GM18858 (cell line): Measurements from ENCODE around the gene CCDC171.

Experiments used
- ATAC-seq: cut with Tn5 transposase; IDR thresholded peaks from one replicate; pipeline ENCODE4 v1.9.1; 2021; ENCODE audit not compliant: unreplicated experiment

Gene CCDC171

DNA sequence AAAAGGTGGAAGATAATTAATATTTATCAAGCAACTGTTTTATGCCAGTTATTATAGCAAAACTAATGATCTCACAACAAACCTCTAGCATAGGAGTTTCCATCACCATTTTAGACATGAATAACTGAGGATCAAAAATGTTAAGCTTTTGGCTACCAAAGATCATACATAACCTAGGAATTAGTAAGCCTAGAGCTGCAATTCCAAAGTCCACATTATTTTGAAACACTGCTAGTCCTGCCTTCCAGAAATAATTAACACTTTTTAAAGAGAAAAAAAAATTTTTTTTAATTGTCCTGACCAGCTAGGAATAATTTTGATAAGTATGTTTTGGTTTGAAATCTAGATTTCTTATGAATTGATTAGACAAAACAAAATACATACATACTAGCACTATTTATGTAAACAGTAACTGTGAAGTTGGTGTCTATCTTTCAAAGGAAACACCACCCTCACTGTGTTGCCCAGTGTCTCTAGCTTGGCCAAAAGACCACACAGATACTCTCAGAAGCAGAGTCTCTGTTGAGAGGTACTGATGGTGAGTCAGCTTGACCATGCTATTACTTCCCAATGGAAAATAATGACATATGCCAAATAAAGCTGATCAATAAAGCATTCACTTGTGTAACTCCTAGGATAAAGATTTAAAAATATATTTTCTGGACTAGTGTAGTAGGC, 422.4 kb downstream of the CCDC171 start:
- ATAC-seq, result no peak

DNA sequence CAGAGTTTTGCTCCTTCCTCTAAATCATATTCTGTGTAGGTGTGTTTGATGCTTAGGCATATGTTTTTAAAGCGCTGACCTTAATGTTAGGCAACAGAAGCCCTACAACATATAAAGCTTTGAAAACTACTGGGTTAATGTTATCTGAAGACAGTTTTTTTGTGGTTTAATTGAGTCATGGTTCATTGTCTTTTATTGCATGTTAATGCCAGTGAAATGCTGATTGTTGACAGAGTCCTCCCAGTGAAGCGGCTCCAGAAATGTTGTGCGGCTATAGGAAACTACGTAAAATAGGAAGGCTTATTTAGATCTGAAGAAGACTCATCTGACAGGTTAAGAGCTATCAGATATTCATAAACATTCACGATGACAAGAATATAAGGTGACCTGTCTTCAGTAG, 424.6 kb downstream of the CCDC171 start:
- no peak for ATAC-seq

DNA sequence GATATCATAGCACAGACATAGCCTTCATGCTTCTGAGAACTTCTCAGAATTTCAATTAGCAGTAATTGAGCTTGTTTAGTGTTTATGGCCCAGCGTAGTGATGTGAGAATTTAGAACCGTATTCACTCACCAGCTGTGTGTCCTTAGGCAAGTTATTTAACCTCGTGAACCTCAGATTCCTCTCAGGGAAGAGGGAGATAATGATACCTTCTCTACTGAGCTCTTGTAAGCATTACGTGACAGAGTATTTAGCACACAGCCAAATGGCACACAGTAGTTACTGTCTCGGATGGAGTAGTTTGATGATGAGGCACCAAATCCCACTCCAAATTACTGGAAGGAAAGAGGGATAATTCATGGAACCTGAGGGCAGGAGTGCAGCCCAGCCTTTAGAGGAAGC, 429.3 kb downstream of the CCDC171 start:
- no peak for ATAC-seq

DNA sequence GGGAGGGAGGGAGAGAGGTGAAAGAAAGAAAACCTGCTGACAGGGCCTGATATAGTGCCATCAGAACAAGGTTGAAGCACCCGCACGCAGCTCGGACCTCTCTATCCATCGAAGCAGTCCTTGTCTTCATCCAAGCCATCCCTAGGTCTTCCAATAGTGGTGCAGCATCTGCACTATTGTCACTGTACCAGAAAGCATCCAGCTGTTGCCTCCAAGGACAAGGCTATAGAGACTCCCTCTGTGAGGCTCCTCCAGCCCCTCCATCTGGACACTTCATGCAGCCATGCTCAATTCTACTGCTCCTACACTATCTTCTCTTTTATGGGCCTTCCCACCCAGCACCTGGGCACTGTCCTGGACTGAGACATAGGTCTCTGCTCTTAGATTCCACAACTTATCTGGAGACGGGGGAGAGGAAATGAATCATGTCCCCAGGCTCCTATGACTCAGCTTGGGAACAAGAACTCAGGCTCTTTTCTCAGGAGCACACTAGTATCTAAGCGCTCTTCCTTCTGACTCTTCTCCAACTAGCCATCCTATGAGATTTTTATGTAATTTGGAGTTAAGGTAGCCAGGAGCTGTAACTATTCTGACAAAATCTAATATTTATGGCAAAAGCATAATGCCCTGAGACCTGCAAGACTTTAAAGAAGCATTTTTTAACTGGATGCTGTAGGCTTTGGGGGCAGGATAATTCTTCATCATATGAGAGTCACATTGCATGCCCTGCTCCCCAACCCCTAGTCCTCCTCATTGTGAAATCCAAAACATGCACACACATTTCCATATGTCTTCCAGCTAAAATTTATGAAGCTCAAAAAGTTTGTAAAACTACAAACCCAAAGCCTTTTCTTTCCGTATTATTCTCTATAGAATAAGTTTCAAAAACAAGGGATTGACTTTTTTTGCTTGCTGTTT, 446.8 kb downstream of the CCDC171 start:
- ATAC-seq, result no peak

DNA sequence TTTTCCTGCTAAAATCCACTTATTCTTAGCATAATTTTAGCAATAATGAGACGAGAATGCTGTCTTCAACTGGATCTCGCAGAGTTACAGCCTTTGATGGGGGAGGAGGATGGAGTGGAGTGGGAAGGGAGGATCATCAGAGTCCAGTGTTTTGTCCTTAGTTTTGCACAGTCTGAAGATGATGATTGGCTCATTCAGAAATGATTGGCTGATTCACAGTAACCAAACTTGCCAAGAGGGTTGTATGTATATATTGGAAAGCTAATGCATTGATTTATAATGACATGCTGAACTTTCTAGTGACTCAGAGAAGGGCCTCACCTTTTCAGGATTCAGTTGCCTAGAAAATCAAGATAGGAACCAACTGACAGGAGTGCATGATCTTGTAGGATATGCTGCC, 448.0 kb downstream of the CCDC171 start:
- ATAC-seq, result no peak

DNA sequence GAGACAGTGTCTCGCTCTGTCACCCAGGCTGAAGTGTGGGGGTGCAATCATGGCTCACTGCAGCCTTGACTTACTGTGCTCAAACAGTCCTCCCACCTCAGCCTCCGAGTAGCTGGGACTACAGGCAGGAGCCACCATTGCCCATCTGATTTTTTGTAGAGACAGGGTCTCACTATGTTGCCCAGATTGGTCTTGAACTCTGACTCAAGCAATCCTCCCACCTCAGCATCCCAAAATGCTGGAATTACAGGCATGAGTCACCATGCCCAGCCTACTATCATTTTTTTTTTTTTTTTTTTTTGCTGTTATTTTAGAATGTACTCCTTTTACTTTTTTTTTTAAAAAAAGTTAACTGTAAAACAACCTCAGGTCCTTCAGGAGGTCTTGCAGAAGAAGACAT, 449.0 kb downstream of the CCDC171 start:
- ATAC-seq, result no peak

DNA sequence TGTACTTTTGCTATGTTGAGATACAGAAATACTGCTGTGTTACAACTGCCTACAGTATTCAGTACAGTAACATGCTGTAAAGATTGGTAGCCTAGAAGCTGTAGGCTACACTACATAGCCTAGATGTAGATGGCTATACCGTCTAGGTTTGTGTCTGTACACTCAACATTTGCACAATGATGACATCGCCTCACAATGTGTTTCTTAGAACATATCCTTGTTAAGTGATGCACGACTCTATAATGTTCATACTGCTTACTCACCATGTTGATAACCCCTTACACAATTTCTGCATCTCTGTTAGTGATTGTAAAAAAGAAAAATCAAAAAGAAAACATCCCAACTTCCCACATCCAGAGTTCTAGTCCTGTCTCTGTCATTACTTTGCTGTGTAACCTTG, 450.0 kb downstream of the CCDC171 start:
- ATAC-seq, result no peak

DNA sequence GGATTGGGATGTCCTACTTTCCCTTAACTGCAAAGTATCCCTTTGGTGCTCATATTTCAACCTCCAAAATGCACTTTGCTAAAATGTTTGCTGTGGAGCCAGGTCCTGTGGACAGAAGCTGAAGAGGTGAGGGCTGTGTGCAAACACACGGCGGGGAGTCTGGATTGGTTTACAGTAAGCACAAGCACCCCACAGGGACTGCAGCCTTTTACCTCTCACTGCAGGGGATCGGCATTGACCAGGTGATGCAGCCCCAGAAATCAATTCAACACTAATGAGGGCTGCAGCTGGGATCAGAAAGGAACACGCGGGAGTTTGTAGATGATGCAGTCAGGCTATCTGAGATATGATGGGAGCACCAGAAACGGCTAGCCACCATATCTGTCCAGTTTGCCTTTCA, 450.9 kb downstream of the CCDC171 start:
- ATAC-seq, result no peak

DNA sequence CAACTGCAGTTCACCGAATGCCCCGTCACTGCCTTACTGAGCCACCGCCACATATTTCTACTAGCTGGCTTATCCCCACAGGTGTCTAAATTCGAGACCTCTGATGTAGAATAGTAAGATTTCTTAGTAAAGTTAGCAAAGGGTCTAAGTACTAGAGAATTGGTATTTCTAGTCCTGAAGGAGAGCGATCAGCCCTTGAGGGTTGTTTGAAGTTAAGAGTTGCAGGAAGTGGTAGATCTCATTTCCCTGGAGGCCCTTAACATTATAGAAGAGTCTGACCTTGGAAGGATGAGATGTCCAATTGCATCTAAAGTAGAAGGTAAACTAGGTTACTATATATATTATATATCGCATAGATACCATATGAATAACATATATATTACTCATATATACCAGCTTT, 451.8 kb downstream of the CCDC171 start:
- no peak for ATAC-seq

DNA sequence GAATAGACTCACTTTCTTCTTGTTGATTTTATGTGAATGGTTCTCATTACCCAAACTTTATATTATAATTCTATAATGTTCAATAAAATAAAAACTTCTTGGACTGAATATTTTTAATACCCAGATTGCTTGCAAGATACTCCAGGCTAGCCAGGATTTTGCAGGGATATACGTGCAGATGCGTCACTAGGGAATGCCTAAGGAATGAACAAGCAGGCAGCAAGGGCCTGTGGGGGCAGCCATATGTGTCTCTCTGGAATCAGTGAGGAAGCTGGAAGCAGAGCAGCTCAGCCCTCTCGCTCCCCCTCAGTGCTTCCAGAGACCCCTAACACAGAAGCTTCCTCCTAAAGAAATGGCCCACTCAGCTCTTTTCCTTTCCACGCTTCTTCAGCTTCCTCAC, 457.4 kb downstream of the CCDC171 start:
- no peak for ATAC-seq

DNA sequence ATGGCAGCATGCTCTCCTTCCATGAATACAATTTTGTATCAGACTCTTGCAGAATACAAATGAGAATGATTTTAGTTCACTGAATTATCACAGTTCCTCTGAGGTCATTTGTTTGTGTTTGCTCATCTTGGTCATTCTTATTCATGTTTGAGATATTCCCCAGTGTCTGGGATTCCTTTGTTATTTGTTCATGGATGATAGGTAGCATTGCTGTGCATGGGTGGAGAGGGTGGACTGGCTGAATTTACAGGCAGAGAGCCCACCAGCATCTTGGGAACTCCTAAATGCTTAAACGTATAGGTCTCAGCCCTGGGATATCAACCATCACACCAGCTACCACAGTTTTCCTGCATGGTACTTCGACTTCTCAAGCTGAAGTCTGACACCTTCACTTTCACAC, 459.8 kb downstream of the CCDC171 start:
- no peak for ATAC-seq

DNA sequence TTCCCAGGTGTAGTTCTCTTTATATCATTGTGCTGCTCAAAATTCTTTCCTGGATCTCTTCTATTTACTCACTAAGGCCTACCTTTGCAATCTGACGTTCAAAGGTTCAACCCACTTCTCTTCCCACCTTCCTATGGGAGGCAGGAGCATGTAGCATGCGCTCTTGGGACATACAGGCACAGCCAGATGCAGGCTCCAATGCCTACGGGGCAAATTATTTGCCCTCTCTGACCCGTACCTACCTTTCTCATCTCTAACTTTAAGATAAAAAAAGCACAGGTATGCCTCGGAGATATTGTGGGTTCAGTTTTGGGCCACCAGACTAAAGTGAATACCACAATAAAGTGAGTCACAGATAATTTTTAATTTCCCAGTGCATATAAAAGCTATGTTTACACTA, 460.5 kb downstream of the CCDC171 start:
- no peak for ATAC-seq

DNA sequence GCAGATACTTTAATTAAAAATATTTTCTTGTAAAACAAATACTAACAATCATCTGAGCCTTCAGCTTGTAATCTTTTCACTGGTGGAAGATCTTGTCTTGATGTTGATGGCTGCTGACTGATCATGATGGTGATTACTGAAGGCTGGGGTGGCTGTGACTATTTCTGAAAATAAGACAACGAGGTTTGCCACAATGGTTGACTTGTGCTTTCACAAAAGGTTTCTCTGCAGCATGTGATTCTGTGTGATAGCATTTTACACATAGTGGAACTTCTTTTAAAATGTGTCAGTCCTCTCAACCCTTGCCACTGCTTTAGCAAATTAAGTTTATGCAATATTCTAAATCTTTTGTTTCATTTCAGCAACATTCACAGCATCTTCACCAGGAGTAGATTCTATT, 461.0 kb downstream of the CCDC171 start:
- ATAC-seq, result no peak

DNA sequence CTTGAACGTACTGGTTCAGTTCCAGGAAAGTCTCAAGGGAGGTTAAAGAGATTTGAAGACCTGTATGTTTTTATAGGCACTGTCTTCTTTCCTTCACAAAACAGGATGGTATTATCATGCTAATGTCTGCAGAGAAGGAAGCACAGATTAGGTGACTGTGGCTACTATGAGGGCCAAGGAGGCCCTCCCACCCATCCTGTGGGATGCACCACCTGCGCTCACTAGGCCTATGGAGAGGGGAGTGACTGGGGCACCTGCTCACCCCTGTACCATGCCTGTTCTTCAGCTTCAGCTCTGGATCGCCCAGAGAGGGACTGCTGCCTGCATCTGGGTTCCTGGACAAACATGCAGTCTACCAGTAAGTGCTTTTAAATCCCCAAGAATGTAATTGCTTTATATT, 469.4 kb downstream of the CCDC171 start:
- no peak for ATAC-seq

DNA sequence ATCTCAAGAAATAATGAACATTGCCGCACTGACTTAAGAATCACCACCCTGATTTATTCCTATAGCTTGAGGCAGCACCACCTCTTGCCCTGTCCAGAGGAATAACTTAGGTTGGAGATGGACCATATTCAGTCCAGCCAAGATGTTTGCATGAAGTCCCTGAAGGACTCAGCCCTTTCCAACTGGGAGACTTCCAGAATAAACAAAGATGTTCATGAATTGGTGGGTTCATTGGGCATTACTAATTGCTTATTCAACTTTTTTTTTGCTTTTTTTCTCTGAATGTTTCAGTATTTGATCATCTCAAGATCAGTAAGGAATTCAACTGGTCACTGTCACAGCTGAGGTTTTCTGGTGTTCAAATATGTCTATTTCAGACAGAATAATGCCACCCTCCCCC, 470.6 kb downstream of the CCDC171 start:
- ATAC-seq, result no peak
